GM18951 (cell line): ENCODE results near the gene SEZ6.

Source experiments
- POLR2A ChIP-seq: IDR thresholded peaks from 4 replicates; pipeline ENCODE4 v1.6.1; 2011; ENCODE audit warnings: mild to moderate bottlenecking; ENCODE audit not compliant: insufficient read length, insufficient read depth; ENCODE audit errors: extremely low read depth
- in situ Hi-C: fragments of 300-500 bp; cut with MboI; formaldehyde crosslinking; loops from one replicate; pipeline ENCODE4 v1.12.0; 2022; ENCODE audit warnings: low sequenced_read_pairs, mixed read lengths, inconsistent platforms; ENCODE audit not compliant: unreplicated experiment

Gene SEZ6

DNA sequence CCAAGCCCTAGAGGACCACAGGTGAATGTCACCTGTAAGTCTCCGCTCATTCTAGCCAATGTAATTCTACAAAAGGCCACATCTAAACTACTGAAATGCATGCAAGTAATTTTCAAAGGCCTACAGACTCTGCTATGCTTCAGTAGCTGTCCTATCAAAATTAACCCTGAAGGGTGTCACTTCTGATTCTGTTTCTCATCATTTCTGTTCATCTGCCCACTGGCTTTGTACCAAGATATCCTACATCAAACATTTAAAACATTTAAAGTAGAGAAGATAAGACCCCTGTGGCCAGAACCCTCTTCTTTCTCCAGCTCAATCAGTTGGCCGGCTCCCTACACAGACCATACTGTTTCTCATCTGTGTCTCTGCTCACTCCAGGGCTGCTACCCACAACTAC, 76.0 kb downstream of the SEZ6 start:
- in situ Hi-C loops: no loop called here
- TF ChIP-seq POLR2A: no peak

DNA sequence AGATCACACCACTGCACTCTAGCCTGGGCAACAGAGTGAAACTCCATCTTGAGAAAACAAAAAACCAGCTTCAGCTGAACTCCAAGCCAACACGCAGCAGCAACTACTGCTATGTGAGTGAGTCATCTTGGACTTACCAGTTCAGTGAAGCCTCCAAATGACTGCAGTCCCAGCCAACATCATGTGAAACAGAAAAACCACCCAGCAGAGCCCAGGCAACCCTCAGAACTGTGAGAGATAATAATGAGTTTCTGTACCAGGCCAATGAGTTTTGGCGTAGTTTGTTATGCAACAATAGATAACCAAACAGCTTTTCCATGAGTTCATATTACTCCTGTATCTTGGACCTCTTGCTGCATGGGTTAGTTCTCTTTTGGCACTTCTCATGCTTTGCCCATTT, 77.8 kb downstream of the SEZ6 start:
- in situ Hi-C loops: no loop called here
- no peak for TF ChIP-seq POLR2A

DNA sequence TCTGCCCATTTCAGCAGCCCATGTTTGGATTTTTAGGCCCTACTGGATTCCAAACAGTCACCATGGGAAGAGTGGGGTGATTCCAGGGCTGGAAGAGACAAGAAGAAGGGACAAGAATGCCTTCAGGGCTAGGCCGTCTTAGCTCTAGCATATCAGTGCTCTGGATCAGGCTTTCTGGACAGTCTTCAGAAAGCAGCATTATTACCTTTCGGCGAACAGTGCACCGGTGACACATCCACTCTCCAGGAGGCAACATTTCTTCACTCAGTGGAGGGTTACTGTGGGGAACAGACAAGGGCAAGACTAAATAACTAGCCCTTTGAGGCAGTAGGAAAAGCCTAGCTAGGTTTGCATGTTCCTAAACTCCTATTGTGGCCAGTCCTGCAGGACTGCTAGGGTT, 79.0 kb downstream of the SEZ6 start:
- in situ Hi-C loops: no loop called here
- TF ChIP-seq POLR2A: no peak

DNA sequence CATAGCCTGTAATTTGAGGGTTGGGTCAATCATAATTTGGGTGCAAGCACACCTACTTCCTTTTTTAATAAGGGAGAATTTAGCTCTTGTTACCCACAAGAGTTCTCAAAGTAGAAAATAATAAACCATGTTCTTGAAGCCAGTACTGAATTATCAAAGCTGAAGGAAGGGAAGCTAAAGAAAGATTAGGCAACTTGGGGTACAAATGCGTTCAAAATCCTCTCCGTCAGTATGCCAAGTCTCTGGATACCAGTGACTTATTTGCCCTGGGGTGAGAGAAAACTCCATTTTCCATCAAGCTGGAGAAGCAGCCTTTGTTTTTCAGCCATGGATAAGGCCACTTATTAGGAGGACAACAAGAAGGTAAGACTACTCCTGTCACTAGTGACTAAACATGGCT, 79.5 kb downstream of the SEZ6 start:
- no peak for TF ChIP-seq POLR2A
- in situ Hi-C loops: no loop called here

DNA sequence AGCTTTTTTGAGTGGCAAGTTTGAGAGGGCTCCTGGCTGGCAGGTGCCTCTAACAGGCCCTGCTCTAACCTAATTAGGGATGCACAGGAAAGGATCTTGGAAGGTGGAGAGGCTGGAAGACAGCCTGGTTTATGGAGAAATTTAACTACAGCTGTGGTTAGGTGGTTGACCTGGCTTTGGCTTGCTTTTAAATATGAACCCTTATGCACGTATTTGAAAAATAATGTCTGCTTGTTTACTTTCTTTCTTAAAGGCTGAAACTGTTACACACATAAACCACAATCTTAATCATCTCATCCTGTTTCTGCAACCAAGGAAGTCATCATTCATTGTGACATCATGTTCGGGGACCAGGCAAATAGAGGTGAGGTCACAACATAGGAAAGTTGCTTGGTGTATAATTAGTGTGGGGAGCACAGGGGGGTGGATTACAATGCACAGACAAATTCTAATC, 79.9 kb downstream of the SEZ6 start:
- in situ Hi-C loops: no loop called here
- TF ChIP-seq POLR2A: no peak

DNA sequence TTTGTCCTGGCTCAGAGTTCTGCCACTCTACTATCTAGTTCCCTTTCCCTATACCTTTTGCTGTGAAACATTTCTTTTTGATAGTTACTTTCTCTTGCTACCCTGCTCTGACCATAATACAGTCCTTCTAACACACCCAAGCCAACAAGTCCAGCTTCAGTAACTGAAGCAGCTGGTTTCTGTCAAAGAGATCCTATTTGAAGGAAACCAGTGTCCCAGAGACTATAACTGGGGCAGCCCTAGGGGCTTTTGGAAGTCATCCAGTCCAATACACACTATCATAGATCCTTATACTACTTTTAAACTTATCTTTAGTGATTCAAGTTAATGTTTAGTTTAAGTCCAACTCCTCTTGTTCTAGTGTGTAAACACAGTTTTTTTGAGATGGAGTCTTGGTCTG, 85.6 kb downstream of the SEZ6 start:
- TF ChIP-seq POLR2A: no peak
- in situ Hi-C loops: no loop called here

DNA sequence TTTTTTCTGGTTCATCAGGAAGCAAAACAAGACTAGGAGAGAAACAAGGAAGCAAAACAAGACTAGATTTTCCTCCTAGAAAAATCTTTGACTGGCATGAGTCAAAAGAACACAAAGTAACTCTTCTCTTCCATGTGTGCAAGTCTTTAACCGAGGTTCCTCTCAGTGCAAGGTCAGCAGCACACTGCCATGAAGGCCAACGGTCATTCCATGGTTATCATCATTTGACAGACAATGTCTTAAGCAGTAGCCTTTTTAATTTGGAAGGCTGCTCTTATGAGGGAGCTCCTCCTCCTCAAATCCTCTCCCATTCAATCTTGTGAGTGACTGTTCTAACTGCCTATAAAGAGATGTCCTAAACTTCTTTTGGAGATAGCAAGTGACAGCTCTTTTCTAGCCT, 87.5 kb downstream of the SEZ6 start:
- TF ChIP-seq POLR2A: no peak
- in situ Hi-C loops: no loop called here

DNA sequence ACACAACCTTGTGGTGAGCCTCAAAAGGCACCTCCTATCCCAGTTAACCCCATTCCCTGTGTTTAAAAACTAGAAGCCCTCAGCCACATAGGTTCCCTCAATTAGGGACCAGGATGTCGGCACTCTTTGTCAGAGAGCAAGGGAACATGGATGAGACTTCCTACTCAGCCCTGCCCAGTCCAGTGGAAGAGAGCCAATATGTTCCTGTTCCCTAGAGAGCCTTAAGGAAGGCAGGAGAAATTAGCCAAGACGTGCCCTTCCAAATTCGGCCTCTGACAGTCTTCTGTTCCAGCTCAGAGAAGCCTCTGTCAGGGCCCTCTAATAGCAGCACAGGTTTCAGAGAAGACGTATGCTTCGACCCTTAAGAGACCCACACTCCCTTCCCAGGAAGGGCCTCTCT, 88.4 kb downstream of the SEZ6 start:
- in situ Hi-C loops: no loop called here
- TF ChIP-seq POLR2A: no peak

DNA sequence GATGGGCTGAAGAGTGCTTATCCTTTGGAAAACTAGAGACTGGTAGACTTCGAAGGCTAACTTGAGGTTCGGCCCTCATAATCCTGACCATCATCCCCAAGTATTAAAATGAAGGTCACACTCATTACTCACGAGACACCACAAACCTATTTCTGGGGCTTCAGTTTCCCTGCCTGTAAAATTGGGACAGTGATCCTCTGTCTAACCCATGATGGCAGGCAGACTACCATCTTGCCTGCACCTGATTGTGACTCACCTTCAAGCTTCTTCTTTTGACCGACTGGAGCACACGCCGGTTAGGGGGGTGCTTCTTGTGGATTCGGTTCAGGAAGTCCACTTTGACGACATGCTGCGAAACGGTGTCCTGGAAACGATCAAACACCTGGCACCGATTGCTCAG, 88.8 kb downstream of the SEZ6 start:
- in situ Hi-C loops: no loop called here
- no peak for TF ChIP-seq POLR2A

DNA sequence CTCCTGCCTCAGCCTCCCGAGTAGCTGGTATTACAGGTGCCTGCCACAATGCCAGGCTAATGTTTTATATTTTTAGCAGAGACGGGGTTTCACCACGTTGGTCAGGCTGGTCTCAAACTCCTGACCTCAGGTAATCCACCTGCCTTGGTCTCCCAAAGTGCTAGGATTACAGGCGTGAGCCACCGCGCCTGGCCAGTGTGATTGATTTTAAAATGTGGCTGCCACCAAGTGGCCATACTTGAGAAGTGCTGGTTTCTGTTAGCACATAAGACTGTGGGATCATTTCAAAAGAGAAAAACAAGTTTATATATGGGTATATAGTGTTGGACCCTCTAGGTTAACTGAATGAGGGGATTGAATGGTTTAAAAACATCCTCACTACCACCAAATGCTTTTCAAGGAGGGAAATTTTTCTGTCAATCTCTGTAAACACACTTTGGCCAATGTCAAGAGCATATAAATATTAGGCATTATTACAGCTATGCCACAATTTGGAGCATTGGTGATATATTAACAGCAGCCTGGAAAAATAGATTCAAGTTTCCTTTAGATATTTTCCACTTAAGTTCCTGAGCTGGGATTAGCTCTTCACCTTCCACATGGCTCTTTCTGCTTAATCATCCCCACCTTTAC, 89.4 kb downstream of the SEZ6 start:
- no peak for TF ChIP-seq POLR2A
- in situ Hi-C loops: no loop called here

DNA sequence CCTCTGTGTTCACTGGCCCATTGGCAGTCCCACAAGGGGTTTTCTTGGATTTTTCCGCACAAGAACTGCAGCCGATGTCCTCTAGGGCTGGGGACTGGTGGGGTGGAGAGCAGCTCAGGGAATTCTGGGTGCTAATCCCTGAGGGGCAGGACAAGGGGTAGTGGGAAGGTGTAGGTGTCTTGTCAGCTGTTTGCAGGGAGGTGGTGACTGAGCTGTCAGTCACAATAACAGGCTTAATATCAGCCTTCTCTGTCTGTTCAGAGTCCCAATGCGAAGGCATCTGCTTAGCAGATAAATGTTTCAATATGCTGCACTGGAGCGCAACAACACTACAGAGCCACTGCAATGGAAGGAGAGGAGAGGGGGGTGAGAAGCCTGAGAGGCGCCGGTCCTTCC, 92.9 kb downstream of the SEZ6 start:
- in situ Hi-C loops: no loop called here
- TF ChIP-seq POLR2A: no peak

DNA sequence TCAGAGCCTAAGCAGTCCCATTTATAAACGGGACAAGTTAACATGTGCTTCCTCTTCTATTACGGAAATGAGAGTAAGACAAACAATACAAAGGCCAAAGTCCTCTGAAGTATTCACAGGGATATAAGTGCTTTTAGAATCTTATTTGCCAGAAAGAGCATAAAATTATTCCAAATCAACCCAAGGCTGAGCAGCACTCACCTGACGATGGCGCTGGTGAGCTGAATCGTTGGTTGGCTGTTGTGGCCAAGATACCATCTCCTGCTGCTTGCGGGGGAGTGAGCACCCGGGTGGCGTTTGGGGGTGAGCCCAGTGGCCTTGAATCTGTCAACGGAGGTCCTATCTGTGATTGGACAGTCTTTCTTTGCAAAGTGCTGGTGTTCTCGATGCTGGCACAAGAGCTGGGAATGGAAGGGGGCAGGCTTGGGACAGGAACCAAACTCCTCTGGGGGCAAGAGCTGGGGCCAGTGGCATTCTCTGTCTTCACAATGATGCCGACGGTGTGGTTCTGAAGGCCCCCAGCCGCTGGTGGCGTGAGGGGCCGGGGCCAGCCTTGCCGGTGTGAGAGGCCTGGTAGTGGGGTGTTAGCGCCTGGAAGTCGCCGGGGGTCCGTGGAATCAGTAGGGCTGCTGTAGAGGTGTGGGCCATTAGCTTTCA, 93.4 kb downstream of the SEZ6 start:
- in situ Hi-C loops: no loop called here
- TF ChIP-seq POLR2A: no peak

DNA sequence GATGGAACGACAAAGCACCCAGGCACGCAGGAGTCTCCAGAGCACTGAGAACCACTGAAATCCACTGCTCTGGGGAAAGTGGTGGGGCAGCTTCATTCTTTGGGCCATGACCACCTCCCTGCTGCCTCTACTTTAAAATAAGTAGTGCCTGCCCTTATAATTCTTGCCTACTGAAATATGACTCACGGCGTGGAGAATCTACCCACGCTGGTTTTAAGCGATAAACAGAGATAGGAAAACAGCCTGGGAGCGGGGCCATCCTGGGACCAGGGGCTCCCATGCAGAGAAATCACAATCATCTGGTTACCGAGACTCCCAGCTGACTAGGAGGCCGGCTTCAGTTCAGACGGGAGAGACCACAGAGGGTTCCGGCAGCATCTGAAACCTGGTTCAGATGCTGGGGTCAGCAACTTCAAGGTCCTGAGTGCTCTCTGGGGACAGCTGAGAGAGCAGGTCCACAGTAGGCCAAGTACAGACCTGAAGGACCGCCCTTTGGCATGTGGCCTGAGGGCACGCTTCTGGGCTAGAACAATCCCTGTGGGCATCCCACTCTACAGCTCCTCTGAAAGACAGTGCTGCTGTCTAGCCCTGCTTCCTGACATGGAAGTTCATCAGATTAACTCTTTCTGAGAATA, 94.3 kb downstream of the SEZ6 start:
- in situ Hi-C loops: no loop called here
- TF ChIP-seq POLR2A: no peak

DNA sequence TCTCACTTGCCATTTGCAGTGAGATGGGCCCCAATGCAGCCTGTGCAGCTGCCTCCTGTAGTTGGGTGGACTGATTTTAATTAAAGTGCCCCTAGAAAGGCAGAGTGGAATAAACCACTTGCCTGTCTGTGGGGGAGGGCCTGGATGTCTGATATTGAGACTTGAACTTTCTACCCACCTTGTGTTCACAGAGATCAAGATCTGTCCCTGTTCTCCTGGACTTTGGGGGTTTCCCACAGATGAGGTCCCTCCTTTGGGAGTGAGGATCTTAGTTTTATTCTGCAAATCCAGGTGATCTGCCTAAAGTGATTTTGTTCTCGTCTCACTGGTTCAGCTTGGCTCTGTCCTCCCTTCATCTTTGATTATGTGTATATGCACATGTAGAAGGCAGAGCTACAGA, 95.3 kb downstream of the SEZ6 start:
- TF ChIP-seq POLR2A: no peak
- in situ Hi-C loops: no loop called here

DNA sequence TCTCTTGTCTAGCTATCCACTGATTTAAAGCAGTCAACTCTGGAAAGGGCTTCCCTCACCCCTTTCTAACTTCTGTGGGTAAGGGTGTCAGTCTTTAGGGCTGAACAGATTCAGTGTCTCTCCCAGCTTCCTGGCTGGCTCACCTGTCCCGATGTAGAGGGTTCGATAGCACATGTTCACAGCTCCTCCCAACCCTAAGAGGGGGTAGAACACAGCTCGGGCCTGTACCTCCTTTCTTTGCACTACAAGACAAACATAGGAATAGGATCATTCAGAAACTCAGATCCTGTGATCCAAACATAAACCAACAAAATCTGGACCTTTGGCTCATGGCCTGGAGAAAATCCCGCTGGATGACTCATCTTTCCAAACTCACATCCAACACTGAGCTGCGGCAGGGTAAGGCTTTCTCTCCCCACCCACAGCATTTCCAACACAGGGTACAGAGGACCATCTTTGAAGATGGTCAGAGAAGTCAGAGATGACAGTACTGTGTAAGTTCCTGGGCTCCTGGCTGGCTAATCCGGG, 97.1 kb downstream of the SEZ6 start:
- in situ Hi-C loops: no loop called here

More for the DNA sequence above, 97.1 kb downstream of the SEZ6 start:
- no peak for TF ChIP-seq POLR2A
